LHCN-M2 (cell line): ENCODE results near the gene PTPRC. TPM values are rescaled to one million over a fixed set of nuclear protein-coding genes. Genes with fewer than 3 reads are reported as not detected.

Experiments
- DNase-seq: peaks from one replicate; pipeline ENCODE4 v3.0.0-alpha.2; 2012; ENCODE audit warnings: low read depth
- total RNA-seq: library from RNA; depleted of rRNA; stranded (reverse); fragments of >200 nt; gene quantifications from 2 replicates; pipeline ENCODE4 v1.2.3, GENCODE V29; 2014

Gene PTPRC
- total RNA-seq, 1 experiment from 2014 or later = 0.23 TPM

DNA sequence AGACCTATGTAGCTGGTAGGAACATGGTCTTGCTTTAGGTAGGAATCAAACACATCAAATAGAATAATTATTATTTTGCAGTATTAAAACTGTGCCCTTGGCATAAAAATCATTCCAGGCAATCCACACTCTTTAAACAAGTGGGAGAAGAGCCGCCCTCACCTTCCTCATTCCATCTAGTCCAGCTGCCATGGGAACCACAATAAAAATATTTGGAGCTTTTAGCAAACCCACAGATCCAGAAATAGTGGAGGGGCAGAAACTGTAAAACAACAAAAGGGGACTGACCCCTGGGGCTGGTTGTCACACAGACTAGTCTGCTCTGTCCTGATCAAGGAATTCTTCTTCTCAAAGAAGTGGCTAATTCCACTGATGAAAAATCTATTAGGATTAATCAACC lies 61.6 kb downstream of the PTPRC start:
- DNase-seq = peak; percentile 34

DNA sequence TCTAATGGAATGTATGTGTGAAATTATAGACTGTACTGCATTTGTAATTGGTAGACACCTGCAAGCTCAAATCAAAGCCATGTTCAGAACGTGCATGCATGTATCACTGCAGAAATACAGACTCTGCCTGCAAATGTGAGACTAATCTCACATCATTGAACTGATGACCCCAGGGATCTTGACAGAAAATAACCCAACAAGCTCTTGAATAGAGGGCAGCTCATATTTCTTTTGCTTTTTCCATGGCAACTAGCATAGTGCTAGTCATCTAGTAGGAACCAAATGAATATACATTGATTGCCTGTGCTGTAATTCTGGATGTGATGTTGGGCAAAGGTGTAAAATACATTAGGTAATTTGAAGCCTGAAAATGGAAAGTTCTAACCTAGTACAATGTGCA lies 62.4 kb downstream of the PTPRC start:
- DNase-seq = no peak

DNA sequence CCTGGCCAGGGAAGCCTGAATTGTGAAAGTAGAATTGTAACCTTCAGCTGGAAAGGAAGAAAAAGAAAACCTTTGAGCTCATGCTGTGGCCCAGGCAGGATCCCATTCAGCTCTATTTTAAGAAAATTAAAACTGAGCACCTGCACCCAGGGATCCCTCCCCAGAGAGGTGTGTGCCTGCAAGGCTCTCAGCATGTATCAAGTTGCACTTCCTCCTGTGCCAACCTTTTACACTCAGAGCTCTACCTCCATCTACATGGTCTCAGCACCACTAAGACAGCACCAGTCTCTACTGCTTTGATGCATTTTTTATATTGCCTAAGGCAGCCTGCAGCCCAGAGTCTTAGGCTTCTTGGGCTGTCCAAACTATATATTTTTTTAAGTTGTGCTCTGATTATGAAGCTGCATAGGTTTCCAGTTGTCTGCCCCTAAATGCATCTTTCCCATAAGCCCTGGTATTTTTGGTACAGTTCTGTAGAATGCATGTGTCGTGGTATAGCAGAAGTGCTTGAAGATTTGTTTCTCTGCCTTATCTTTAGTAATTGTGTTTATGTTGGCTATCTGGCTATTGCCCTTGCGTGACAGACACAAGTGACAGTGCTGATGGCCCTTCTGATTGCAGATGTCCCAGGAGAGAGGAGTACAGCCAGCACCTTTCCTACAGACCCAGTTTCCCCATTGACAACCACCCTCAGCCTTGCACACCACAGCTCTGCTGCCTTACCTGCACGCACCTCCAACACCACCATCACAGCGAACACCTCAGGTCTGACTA lies 63.1 kb downstream of the PTPRC start:
- no peak for DNase-seq

DNA sequence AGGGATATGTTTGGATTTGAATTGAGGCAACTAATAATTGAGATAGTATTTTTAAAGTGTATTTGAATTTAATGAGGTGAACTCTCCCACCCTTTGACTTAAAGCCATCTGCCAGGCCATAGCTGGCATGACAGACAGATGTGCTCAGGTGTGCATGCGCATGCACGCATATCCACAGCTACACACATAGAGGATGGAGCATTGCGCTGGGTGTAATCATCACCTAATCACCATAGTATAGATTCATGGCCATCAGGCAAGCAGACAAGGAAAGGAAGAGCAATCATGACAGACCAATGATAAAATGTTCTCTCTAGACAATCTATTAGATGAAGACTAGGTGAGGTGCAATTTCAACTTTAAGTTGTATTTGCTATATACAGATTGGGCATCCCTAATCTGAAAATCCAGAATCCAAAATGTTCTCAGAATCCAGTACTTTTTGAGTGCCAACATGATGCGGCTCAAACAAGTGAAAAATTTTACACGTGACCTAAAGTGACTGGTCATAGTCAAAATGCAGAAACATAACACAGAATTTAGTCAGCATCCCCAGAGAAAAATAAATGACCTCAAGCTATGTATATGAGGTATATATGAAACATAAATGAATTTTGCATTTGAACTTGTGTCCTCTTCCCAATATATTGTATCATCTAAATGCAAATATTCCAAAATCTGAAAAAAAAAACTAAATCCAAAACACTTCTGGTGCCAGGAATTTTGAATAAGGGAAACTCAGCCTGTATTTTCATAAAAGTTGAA lies 70.1 kb downstream of the PTPRC start:
- no peak for DNase-seq

DNA sequence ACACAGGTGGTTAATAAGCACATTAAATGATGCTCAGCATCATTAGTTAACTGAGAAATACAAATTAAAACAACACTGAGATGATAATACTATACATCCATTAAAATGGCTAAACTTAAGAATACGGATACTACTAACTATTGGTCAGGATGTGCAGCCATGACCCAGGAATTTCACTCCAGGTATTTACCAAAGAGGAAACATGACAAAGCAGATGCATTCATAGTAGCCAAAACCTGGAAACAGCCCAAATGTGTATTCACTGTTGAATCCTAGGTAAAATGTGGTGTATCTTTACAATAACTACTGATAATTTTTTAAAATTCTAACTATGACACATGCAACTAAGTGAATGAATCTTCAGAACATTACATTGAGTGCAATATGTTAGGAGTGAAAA lies 73.0 kb downstream of the PTPRC start:
- DNase-seq = no peak

DNA sequence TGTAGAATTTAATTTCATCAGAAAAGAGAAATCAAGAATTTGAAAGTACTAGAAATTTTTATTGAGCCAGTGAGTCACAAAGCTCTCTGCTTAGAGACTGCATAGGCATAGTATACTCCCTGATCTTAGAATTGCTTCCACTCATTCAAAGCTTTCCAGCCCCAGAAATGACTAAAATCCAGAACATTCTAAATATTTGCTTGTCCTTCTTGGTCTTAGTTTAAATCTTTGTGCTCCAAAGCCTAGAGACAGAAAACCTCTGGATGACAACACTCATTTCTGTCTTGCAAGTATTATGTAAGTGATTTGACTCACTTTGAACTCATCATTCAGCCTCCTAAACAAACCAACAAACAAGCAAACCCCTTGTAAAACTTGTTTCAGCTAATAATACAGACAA lies 74.2 kb downstream of the PTPRC start:
- DNase-seq = peak; percentile 71

DNA sequence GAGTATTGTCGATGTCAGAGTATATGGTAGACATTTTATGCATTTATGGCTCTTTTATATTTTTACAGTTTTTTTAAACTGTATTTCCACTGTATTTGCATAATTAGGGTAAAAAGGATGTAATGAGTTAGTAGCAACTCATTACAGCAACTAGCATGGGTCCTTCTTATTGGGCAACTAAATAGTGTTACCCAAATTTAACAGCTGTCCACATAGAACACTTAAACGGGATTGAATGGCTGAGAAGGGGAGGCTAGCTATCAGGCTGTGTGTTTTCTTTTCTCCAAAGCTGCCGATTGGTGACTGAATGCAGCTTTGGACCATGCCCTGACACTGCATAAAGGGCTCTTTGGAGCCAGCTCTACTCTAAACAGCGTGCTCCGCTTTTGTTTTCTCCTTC lies 75.4 kb downstream of the PTPRC start:
- no peak for DNase-seq

DNA sequence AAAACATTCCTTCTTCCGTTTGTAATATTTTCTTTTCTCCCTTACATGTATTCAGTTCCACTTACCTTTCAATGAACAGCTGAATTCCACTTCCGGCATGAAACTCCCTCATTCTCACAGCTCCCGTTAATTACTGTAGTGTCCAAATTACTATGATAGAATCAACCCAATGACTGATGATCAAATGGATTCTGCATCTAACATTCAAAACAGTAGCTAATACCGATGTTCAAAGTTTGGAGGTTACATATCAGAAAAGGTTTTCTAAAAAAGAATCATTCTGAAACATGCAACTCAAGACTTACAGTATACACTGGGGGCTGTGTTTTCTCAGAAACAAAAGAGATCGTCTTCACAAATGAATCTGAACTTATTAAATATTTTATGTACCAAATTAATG lies 77.2 kb downstream of the PTPRC start:
- DNase-seq = no peak

DNA sequence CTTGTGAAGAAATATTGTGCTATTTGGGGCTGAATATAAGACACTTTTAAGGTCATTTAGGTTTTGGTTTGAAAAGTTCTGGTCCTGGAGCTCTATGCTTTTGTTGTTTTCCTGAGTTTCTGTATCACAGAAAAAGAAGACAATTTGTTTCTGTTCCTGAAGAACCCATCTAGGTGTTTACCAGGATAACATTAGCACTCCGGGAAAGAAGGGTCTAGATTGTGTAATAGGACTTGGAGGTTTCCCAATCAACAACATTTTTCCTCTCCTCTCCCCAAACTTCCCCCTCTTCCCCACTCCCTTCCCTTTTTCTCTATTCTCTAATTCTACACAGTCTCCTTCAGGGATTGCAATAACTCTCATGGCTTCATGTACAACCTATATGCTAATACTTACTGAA lies 78.7 kb downstream of the PTPRC start:
- DNase-seq = no peak

DNA sequence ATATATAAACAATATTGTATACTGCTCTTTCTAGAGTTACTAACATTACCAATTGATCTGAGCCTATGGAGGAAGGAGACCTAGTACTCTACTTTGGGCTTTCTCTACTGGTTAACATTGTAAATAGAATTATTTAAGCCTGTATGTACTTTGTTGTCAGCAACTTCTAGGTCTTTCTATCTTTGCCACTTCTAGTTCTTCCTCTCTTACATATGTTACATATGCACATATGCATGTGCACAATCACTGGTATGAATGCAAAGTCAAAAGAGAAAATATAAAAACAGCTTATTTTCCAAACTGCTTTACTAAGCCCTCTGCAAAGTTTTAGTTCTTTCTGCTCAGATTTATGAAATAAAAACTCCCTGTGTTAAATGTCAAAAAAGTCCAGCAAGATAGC lies 84.3 kb downstream of the PTPRC start:
- DNase-seq = no peak

DNA sequence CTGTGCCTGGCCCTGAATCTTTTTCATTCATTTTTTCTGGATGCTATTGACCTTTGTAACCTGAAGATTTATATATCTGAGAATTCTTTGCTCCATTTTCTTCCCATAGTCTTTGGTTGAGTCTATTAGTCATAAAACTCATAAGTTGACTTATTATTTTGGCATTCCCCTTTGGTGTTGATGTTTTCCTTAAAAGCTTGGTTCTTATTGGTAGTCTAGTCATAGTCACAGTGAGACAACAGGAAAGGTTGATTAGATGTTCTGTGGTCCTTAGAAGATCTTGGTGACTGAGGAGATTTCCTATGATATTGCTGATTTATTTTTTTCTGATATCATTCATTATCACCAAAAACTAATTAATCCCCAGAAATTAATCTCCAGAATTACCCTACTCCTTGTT lies 86.2 kb downstream of the PTPRC start:
- DNase-seq = peak; percentile 52

DNA sequence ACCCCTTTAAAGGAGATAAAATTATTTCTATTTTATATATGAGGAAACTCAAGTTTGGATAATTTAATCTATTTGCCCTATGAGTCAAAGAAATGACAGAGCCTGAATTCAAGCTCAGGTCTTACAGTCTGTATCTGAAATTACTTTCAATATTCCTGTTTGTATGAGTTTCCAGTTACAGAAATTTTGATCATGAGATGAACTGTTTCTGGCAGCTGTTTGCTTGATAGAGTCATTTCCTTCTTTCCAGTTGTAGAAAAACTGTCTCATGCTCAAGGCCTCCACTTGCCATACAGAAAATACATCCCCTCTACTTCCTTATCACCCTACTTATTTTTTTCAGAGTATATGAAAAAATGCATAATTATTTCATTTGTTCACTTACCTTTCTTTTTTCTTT lies 87.6 kb downstream of the PTPRC start:
- DNase-seq = peak; percentile 83

DNA sequence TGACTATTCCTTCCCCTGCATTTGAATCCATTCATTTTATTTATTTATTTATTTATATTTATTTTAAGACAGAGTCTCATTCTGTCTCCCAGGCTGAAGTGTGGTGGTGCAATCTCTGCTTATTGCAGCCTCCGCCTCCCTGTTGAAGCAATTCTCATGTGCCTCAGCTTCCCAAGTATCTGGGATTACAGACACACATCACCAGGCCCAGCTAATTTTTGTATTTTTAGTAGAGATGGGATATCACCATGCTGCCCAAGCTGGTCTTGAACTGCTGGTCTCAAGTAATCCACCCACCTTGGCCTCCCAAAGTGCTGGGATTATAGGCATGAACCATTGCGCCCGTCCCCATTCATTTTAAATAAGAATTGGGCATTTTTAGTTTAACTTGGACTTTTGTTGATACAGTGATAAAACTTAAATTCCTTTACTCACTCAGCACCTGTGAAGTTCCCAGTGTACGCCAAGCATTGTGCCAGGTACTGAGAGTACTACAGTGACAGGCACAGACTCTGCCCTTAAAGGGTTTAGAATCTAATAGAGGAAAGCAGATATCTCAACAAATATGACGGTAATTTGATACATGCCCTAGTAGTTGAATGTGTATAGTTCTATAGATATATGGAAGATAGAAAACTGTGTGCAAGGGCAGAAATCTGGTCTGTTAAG lies 90.5 kb downstream of the PTPRC start:
- DNase-seq = no peak

DNA sequence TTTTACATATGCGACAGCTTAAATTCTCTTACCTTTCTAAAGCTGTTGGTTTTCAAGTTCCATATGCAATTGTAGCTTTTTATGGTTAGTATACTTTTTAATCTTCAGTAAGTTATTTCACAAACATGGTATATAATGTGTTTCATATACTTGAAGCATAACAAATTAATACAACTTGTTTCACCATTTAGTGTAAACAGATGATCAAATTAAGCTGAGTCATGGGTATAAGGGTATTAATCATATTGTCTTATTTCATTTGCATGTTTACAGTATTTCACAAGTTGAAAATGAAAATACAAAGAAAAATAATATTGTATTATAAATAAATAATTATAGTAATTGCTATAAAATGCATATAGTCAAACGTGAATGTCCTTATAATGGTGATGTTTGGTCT lies 92.1 kb downstream of the PTPRC start:
- DNase-seq = no peak

DNA sequence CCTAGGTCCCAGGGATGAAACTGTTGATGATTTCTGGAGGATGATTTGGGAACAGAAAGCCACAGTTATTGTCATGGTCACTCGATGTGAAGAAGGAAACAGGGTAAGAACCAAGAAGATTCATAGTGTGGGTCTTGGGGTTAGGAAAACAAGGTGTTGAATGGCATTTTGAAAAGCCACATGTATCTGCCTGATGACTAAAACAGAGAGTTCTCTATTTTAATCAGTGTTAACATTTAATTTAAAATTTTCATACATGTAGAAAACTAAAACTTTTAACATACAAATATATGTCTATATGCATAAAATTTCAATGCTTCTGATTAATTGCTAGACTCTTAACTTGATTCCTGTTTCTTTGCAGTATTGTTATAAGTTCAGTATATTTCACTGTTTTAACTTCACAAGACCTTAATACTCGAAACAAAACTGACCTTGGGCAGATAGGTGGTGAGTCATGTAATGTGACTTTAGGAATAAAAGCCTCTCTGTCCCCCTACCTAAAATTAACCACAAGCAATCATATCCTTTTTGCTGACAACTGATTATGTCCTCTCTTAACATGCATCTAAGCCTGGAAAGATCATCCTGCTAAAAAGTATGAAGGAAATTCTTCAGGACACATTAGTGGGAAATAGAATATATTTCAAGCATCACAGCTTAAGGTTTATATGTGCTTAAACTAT lies 95.6 kb downstream of the PTPRC start:
- peak; percentile 56 for DNase-seq

DNA sequence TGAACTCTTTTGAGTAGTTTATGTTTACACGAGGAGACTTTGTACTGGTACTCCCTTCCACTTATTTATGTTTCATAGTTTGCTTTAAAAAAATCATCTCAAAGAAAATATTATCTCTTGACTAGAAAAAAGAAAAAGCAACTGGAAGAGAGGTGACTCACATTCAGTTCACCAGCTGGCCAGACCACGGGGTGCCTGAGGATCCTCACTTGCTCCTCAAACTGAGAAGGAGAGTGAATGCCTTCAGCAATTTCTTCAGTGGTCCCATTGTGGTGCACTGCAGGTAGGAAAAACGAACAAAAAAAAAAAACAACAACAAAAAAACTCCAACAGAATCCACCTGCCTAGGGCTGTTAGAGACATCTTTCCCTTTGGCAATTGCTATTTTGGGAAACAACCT lies 102.9 kb downstream of the PTPRC start:
- peak; percentile 73 for DNase-seq

DNA sequence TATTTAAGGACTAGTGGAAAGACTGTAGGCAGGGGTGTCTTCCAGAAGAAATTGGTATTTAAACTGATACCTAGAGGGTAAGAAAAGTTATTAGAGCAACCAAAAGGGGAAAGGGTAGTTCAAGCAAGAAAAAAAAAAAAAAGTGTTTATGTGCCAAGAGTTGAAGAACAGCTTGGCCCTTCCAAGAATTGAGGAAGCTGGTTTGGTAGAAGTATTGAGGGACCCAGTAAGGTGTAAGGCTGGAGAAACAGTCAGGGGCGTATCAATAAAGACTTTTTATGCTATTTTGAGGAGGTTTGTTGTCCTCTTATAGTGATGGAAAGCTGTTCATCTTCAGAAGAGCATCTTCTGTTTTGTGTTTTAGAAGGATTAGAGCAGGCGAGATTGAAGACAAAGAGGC lies 108.3 kb downstream of the PTPRC start:
- DNase-seq = no peak

DNA sequence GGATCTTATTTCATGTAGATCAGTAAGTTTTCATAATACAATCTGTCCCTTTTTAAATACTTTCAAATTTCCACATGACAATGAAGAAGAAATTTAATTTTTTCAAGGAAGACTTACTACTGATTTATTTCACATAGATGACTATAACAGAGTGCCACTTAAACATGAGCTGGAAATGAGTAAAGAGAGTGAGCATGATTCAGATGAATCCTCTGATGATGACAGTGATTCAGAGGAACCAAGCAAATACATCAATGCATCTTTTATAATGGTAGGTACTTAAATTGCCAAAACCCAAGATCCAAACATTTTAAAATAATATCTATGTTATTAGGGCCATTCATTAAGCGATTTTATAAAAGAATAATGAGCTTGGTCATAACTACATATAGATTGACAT lies 110.4 kb downstream of the PTPRC start:
- DNase-seq = peak; percentile 60

DNA sequence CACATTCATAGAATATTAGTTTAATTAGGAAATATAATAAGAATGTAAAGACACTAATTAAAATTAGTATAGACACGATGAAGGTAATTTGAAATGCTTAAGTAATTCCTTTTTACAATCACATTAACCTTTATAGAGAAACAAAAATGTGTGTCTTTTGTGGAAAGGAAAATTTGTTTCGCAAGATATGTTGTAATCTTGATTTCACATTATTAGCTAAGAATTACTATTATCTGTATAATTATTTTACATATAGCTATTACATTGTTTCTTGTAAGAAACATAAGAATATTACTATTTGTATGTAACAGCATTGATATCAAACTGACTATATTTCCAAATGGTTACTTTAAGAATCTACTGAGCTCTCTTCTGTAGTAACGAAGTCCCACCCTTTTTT lies 111.2 kb downstream of the PTPRC start:
- no peak for DNase-seq

DNA sequence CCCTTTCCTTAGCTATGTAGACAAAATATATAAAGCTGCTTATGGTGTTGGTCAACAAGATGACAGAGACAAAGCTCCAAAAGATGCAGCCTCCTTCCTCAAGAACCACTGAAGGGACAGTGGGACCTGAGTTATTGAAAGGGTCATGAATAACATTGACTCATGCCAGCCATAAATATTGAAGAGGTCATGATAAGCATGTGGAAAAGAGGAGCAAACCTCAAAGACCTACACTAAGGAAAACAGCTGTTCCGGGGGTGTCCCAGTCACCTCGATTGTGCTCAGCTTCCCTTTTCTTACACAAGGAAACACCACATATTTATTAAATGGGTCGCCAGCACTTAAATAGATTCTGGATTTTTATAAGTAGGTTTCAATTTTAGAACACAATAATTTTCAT lies 112.9 kb downstream of the PTPRC start:
- DNase-seq = peak; percentile 70

DNA sequence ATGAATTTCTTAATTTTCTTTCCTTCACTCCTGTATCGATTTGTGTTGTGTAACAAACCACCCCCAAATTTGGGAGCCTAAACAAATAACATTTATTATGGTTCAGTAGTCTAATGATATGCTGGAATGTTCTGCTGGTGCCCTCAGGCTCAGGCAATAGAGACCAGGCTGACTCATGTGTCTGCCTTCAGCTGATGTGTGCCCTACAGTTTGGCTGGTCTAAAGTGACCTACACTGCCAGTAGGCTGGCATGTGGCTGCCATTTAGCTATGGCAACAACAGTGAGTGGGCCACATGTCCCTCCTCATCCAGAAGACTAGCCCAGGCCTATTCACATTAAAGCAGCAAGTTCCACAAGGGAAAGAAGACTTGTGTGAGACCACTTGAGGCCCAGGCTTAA lies 115.8 kb downstream of the PTPRC start:
- peak; percentile 19 for DNase-seq

DNA sequence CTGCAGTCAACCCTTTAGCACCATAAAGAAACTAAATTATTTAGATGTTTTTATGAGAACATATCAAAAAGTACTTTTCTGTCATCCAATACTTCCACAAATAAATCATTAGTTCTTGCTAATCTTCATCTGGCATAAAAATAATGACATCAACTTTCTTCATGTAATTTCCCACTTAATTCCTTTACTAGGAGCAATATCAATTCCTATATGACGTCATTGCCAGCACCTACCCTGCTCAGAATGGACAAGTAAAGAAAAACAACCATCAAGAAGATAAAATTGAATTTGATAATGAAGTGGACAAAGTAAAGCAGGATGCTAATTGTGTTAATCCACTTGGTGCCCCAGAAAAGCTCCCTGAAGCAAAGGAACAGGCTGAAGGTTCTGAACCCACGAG lies 116.9 kb downstream of the PTPRC start:
- no peak for DNase-seq
